GM18517 (cell line): ENCODE measurements around the gene PAK3.

Source experiments
- ATAC-seq: cut with Tn5 transposase; IDR thresholded peaks from one replicate; pipeline ENCODE4 v1.9.1; 2021; ENCODE audit warnings: mild to moderate bottlenecking, moderate library complexity; ENCODE audit not compliant: unreplicated experiment

Gene PAK3

GRCh38 chrX:111129921-111130320 is 33.9 kb downstream of the PAK3 start:
- ATAC-seq: no peak

- no peak for ATAC-seq
These were observed 35.6 kb downstream of the PAK3 start for GRCh38 chrX:111131572-111131971.

GRCh38 chrX:111133389-111133788 is 37.4 kb downstream of the PAK3 start:
- ATAC-seq: no peak

DNA sequence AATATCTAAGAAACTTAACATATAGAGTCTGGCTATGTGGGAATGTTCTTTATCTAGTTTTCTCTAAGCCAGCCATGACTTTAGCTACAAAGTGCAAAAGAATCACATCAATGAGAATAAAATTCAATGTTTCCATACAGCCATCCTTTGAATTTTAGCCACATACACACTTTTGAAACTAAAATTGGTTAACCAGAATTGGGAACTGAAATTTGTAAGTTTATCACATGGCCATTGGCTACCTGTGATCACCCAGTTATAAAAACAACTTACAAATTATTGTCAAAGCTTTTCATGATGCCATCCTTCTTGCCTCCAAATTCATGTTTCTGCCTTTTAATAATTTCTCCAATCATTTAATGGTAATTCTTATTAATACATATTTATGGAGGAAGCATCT is 49.9 kb downstream of the PAK3 start:
- ATAC-seq: no peak

- ATAC-seq: no peak
These were observed 55.8 kb downstream of the PAK3 start for GRCh38 chrX:111151764-111152163.

DNA sequence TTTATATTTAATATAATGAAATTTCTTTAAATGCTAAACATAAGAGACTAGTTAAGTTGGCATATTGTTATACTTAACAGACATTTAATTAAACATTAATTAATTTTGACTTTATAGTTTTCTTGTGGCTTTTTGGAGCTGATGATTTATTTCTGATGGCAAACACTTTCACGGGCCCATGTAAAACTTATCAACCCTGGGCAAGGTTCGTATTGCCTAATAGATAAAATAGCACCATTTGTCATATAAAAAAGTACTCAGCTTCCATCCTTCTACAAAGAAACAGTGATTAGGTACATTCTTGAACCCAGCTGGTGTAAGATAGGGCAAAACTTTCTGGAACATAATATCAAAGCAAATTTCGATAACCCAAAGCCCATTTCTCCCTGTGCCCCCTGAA is 63.2 kb downstream of the PAK3 start:
- no peak for ATAC-seq

DNA sequence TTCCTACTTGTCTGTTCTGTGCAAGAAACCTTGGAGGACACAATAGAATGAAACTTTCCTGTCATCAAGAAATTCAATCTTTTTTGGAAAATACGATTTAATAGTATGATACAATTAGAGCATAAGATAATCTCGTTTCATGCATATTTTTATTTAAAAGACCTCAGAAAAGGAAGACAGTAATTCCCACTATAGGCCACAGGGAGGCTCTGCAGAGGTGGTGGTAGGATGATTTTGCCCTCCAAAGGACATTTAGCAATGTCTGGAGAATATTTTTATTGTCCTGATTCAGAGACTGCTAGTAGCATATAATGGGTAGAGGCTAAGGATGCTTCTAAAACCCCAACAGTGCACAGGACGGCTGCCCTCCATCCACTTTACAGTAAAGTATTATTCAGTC is 68.7 kb downstream of the PAK3 start:
- no peak for ATAC-seq

GRCh38 chrX:111165902-111166301 is 69.9 kb downstream of the PAK3 start:
- ATAC-seq: no peak

GRCh38 chrX:111167334-111167733 is 71.3 kb downstream of the PAK3 start:
- no peak for ATAC-seq

- ATAC-seq: no peak
These were observed 72.3 kb downstream of the PAK3 start for GRCh38 chrX:111168314-111168713.

DNA sequence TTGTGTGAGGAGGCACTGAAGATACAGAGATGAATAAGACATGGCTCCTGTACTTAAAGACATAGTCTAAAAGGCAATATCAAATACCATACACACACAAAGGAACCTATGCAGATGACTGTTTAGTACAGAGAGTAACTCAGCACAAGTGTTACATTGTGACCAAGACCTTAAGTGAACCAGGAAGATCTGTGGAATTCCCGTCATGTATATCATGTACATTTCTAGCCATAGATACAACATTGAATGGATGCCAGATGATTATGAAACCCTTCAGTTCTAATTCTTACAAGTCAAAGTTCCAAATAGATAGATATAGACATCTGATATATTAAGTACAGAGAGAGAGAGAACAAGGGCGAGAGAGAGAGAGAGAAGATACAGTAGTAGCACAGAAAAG is 73.2 kb downstream of the PAK3 start:
- ATAC-seq: no peak

GRCh38 chrX:111170017-111170416 is 74.0 kb downstream of the PAK3 start:
- no peak for ATAC-seq

DNA sequence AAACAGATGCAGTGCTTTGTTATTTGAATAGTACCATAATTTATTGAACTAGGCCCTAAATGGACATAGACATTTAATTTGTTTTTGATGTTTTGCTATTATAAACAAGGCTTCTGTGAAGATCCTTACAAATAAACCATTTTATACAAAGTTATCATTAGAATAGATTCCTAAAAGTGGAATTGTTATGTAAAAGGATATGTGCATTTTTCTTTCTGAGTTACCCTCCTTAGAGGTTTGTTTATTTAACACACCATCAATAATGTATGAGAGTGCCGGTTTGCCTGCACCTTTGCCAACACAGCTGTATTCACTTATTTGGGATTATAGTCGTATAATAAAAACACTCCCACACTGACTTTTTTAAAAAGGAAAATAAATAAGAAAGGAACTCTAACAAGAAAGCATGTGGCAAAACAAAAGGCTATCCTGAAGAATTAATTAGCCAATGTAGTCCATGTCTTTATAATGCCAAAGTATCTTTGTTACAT is 84.8 kb downstream of the PAK3 start:
- no peak for ATAC-seq

GRCh38 chrX:111181951-111182350 is 86.0 kb downstream of the PAK3 start:
- ATAC-seq: no peak

GRCh38 chrX:111182997-111183396 is 87.0 kb downstream of the PAK3 start:
- ATAC-seq: no peak

GRCh38 chrX:111191598-111191997 is 95.6 kb downstream of the PAK3 start:
- no peak for ATAC-seq

- no peak for ATAC-seq
These were observed 103.5 kb downstream of the PAK3 start for GRCh38 chrX:111199505-111199904.

GRCh38 chrX:111200327-111200726 is 104.3 kb downstream of the PAK3 start:
- ATAC-seq: no peak

- ATAC-seq: no peak
These were observed 111.9 kb downstream of the PAK3 start for GRCh38 chrX:111207851-111208250.

GRCh38 chrX:111216293-111216801 is 120.4 kb downstream of the PAK3 start:
- ATAC-seq: no peak

- ATAC-seq: no peak
These were observed 148.3 kb downstream of the PAK3 start for GRCh38 chrX:111244235-111244750.

- ATAC-seq: no peak
These were observed 159.1 kb downstream of the PAK3 start for GRCh38 chrX:111254896-111255693.
